Liver (tissue), 9 donors: ENCODE results near the gene UGT1A4. TPM values are rescaled to one million over a fixed set of nuclear protein-coding genes. Genes with fewer than 3 reads are reported as not detected.
"Not testable (repeated sequence)": the region's sequence is repeated elsewhere in the genome, so short reads cannot be mapped to it uniquely, and the experiment has no call there.

Experiments
- DNase-seq: peaks from one replicate; pipeline ENCODE4 v3.0.0-alpha.2; 2017; ENCODE audit warnings: low spot score
- H3K27ac ChIP-seq, 2 donors: one replicate each; pipeline ENCODE4 v1.7.0; 2013; ENCODE audit warnings: inconsistent platforms in 2 of 2, low read length in 2 of 2, control low read depth in 1 of 2, low read depth in 1 of 2, mild to moderate bottlenecking in 1 of 2
- H3K27me3 ChIP-seq, 4 donors: one replicate each; pipeline versions ENCODE4 v1.6.1 to v1.7.0; 2013; ENCODE audit warnings: low read length in 3 of 4, inconsistent platforms in 1 of 4, mild to moderate bottlenecking in 1 of 4, moderate library complexity in 1 of 4; ENCODE audit not compliant: control insufficient read depth in 4 of 4, insufficient read depth in 4 of 4
- H3K36me3 ChIP-seq, 4 donors: one replicate each; pipeline versions ENCODE4 v1.6.1 to v1.7.0; 2013; ENCODE audit warnings: low read length in 3 of 4, mild to moderate bottlenecking in 3 of 4, low read depth in 1 of 4, moderate library complexity in 1 of 4; ENCODE audit not compliant: control insufficient read depth in 4 of 4, insufficient read depth in 3 of 4
- H3K4me1 ChIP-seq, 4 donors: one replicate each; pipeline versions ENCODE4 v1.6.1 to v1.7.0; 2013; ENCODE audit warnings: low read length in 3 of 4, mild to moderate bottlenecking in 3 of 4, moderate library complexity in 1 of 4; ENCODE audit not compliant: control insufficient read depth in 4 of 4, insufficient read depth in 4 of 4
- H3K4me3 ChIP-seq, 3 donors: one replicate each; pipeline versions ENCODE4 v1.6.1 to v1.7.0; 2013; ENCODE audit warnings: low read length in 3 of 3, control low read depth in 1 of 3, low read depth in 1 of 3, mild to moderate bottlenecking in 1 of 3
- H3K9ac ChIP-seq, 2 donors: one replicate each; pipeline ENCODE4 v1.7.0; 2013; ENCODE audit warnings: low read length in 2 of 2, mild to moderate bottlenecking in 2 of 2, moderate library complexity in 2 of 2, control low read depth in 1 of 2, low read depth in 1 of 2
- H3K9me3 ChIP-seq, 4 donors: one replicate each; pipeline versions ENCODE4 v1.6.1 to v1.7.0; 2013; ENCODE audit warnings: low read length in 3 of 4; ENCODE audit not compliant: control insufficient read depth in 4 of 4
- EGR1 ChIP-seq, 2 donors: IDR thresholded peaks; 2 replicates each; pipeline ENCODE4 v1.6.1; 2016 to 2018; ENCODE audit warnings: antibody characterized with exemption in 2 of 2, low read depth in 2 of 2
- FOXA1 ChIP-seq: IDR thresholded peaks from 2 replicates; pipeline ENCODE4 v1.6.1; 2016; ENCODE audit warnings: antibody characterized with exemption
- FOXA2 ChIP-seq: IDR thresholded peaks from 2 replicates; pipeline ENCODE4 v1.6.1; 2016; ENCODE audit warnings: antibody characterized with exemption
- GABPA ChIP-seq, 2 donors: IDR thresholded peaks in 1 of 2; conservative IDR thresholded peaks in 1 of 2; 2 replicates each; pipeline ENCODE4 v1.6.1; 2016; ENCODE audit warnings: antibody characterized with exemption in 2 of 2, mild to moderate bottlenecking in 1 of 2, moderate library complexity in 1 of 2
- HNF4A ChIP-seq, 2 donors: conservative IDR thresholded peaks; 2 replicates each; pipeline ENCODE4 v1.6.1; 2016; ENCODE audit warnings: antibody characterized with exemption in 2 of 2, mild to moderate bottlenecking in 2 of 2
- HNF4G ChIP-seq: IDR thresholded peaks from 2 replicates; pipeline ENCODE4 v1.6.1; 2016; ENCODE audit warnings: antibody characterized with exemption
- NR2F2 ChIP-seq: IDR thresholded peaks from 2 replicates; pipeline ENCODE4 v1.6.1; 2016; ENCODE audit warnings: antibody characterized with exemption
- RXRA ChIP-seq, 2 donors: IDR thresholded peaks; 2 replicates each; pipeline ENCODE4 v1.6.1; 2017 to 2018; ENCODE audit warnings: antibody characterized with exemption in 2 of 2, mild to moderate bottlenecking in 1 of 2
- SP1 ChIP-seq: IDR thresholded peaks from 2 replicates; pipeline ENCODE4 v1.6.1; 2018; ENCODE audit warnings: antibody characterized with exemption, mild to moderate bottlenecking
- WGBS: extraction: QIAGEN DNeasy Blood & Tissue Kit; methylation state at CpG from one replicate; pipeline ENCODE4 v1.1.7; 2013; 5-methylcytosine and 5-hydroxymethylcytosine counted together
- polyA plus RNA-seq, 2 donors: library from polyadenylated mRNA; stranded (reverse) in 1 of 2; unstranded in 1 of 2; fragments of 200-250 nt in 1 of 2; fragments of >200 nt in 1 of 2; fragmentation: Nextera tagmentation in 1 of 2; extraction: Ambion mirVana in 1 of 2; gene quantifications; one replicate each; pipeline versions ENCODE4 v1.2.1 to v1.2.3, GENCODE V29; 2013 to 2015
- total RNA-seq, 2 donors: library from RNA; depleted of rRNA; stranded (reverse); fragments of >200 nt; gene quantifications; one replicate each; pipeline ENCODE4 v1.2.3, GENCODE V29; 2014
- TF ChIP-seq, protein P1 (sequence below): fragments of 150-350 bp; IDR thresholded peaks from 2 replicates; pipeline ENCODE4 v1.5.1; 2017; ENCODE audit warnings: improper control_type of control experiment, low read depth, low read length; ENCODE audit not compliant: missing input control
- TF ChIP-seq, protein P2 (sequence below): IDR thresholded peaks from 2 replicates; pipeline ENCODE4 v1.6.1; 2016; ENCODE audit warnings: antibody characterized with exemption
- donor health status: healthy.
- donor health status: healthy.
- donor health status: healthy.
- donor health status: healthy.
- donor health status: healthy.

Gene UGT1A4
- total and polyA plus RNA-seq, 4 donors = 103 to 446 (median 136) TPM; not detected in 1

DNA sequence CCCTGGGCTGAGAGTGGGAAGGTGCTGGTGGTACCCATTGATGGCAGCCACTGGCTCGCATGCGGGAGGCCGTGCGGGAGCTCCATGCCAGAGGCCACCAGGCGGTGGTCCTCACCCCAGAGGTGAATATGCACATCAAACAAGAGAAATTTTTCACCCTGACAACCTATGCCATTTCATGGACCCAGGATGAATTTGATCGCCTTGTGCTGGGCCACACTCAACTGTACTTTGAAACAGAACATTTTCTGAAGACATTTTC, 28.7 kb downstream of the UGT1A4 start:
- no peaks in the 10 kb centered on the region for H3K27me3 ChIP-seq
- no peak overlapping the region for H3K27ac ChIP-seq
- 86% methylated on average over 6 of the region's 6 CpGs for WGBS
- H3K9me3 ChIP-seq = no peaks in the 10 kb centered on the region
- DNase-seq = no peak
- peak overlapping the region in 1 of 3 donors; percentile 23 for H3K4me3 ChIP-seq
- H3K9ac ChIP-seq = no peak overlapping the region
- H3K4me1 ChIP-seq = peaks cover 12 to 65% (median 44%) of the 10 kb centered on the region in 4 donors
- peaks cover 0 to 3% (median 0%) of the 10 kb centered on the region in 4 donors for H3K36me3 ChIP-seq
- no peak for TF ChIP-seq FOXA1
- TF ChIP-seq, protein P1, sequence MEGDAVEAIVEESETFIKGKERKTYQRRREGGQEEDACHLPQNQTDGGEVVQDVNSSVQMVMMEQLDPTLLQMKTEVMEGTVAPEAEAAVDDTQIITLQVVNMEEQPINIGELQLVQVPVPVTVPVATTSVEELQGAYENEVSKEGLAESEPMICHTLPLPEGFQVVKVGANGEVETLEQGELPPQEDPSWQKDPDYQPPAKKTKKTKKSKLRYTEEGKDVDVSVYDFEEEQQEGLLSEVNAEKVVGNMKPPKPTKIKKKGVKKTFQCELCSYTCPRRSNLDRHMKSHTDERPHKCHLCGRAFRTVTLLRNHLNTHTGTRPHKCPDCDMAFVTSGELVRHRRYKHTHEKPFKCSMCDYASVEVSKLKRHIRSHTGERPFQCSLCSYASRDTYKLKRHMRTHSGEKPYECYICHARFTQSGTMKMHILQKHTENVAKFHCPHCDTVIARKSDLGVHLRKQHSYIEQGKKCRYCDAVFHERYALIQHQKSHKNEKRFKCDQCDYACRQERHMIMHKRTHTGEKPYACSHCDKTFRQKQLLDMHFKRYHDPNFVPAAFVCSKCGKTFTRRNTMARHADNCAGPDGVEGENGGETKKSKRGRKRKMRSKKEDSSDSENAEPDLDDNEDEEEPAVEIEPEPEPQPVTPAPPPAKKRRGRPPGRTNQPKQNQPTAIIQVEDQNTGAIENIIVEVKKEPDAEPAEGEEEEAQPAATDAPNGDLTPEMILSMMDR = no peak
- no peak for TF ChIP-seq FOXA2
- no peak for TF ChIP-seq NR2F2
- TF ChIP-seq, protein P2, sequence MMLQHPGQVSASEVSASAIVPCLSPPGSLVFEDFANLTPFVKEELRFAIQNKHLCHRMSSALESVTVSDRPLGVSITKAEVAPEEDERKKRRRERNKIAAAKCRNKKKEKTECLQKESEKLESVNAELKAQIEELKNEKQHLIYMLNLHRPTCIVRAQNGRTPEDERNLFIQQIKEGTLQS = no peak
- no peak for TF ChIP-seq HNF4A (conservative IDR thresholded peaks at IDR 0.05)
- TF ChIP-seq EGR1 (IDR thresholded peaks at IDR 0.05; ENCODE audit: low read depth in 2 of 2) = no peak
- no peak for TF ChIP-seq SP1
- no peak for TF ChIP-seq GABPA (IDR thresholded peaks at IDR 0.05 in 1 of 2, conservative IDR thresholded peaks at IDR 0.05 in 1 of 2)

DNA sequence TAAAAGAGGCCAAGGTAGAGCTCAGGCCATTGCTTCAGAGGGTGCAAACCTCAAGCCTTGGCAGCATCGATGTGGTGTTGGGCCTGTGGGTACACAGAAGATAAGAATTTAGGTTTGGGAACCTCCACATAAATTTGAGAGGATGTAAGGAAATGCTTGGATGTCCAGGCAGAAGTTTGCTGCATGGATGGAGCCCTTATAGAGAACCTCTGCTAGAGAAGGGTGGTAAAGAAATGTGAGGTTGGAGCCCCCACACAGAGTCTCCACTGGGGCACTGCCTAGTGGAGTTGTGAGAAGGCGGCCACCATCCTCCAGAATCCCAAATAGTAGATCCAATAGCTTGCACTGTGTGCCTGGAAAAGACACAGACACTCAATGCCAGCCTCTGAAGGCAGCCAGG, 32.2 kb downstream of the UGT1A4 start:
- WGBS = 70% methylated on average over 2 of the region's 2 CpGs
- not testable (repeated sequence) for H3K27me3 ChIP-seq, DNase-seq, H3K36me3 ChIP-seq, H3K9ac ChIP-seq, H3K9me3 ChIP-seq, H3K27ac ChIP-seq, H3K4me3 ChIP-seq
- peaks cover 8 to 56% (median 33%) of the 10 kb centered on the region in 4 donors for H3K4me1 ChIP-seq

DNA sequence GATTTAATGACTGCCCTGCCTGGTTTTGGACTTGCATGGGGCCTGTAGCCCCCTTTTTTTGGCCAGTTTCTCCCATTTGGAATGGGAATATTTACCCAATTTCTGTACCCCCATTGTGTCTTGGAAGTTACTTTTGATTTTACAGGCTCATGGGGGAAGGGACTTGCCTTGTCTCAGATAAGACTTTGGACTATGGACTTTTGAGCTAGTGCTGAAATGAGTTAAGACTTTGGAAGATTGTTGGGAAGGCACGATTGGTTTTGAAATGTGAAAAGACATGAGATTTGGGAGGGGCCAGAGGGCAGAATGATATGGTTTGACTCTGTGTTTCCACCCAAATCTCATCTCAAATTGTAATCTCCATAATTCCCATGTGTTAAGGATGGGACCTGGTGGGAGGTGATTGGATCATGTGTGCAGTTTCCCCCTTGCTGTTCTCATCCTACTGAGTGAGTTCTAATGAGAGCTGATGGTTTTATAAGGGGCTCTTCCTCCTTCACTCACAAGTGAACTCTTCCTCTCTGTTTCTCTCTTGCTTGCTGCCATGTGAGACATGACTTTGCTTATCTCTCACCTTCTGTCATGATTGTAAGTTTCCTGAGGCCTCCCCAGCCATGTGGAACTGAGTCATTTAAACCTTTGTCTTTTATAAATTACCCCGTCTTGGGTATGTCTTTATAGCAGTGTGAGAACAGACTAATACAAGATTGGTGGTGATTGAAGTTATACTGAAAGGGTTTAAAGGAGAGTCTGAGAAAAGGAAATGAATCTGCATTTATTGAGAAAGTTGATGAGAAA, 32.9 kb downstream of the UGT1A4 start:
- TF ChIP-seq RXRA (IDR thresholded peaks at IDR 0.05) (peak in 1 of 2 donors; percentile 53), HNF4G (peak; percentile 27), HNF4A (conservative IDR thresholded peaks at IDR 0.05) (peak; percentile 74 to 77)
- H3K27me3 ChIP-seq, DNase-seq, H3K36me3 ChIP-seq, H3K9ac ChIP-seq, H3K27ac ChIP-seq, H3K4me3 ChIP-seq, H3K9me3 ChIP-seq: not testable (repeated sequence)
- H3K4me1 ChIP-seq = peaks cover 8 to 52% (median 30%) of the 10 kb centered on the region in 4 donors
- 55% methylated on average over 2 of the region's 2 CpGs for WGBS
